ENCODE measurements around the gene TRIM56. TPM values are rescaled to one million over a fixed set of nuclear protein-coding genes. Genes with fewer than 3 reads are reported as not detected.
A peak's percentile ranks its signal among the peaks of the same experiment; 100 is the strongest.
"Not testable (repeated sequence)": the region's sequence is repeated elsewhere in the genome, so short reads cannot be mapped to it uniquely, and the experiment has no call there.

The TRIM56 gene
- total and polyA plus RNA-seq, 3 donors from 2014 or later: 8.7 to 20.4 (median 15.3) TPM

DNA sequence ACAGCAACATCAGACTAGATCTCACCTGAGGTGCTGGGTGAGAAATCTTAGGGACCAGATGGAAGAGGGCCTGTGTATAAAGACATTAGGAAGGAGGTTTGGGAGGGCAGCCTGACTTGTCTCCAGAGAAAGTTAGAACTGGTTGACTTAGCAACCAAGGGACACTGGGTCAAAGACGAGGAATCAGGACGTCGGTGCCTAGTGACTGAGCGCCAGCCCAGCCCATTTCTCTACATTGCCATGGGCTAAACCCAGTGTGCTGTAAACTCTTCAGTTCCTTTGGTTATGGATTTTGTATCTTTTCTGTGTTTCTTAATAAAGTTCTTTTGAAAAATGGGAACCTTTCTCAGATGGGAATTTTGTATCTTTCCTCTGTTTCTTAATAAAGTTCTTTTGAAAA is 12.3 kb downstream of the TRIM56 start:
- peaks cover 14% of the 10 kb centered on the region for H3K4me1 ChIP-seq
- DNase-seq: no peak
- intact Hi-C loops (cut with DNase I; ENCODE audit: low total_unique reads): no loop called here
- H3K36me3 ChIP-seq (ENCODE audit: low read depth, missing control alignments): no peaks in the 10 kb centered on the region
- H3K9me3 ChIP-seq: no peaks in the 10 kb centered on the region
- TF ChIP-seq POLR2A (IDR thresholded peaks at IDR 0.05) (no peak), CTCF (IDR thresholded peaks at IDR 0.05) (no peak)
- no peaks in the 10 kb centered on the region for H3K27me3 ChIP-seq
- no peak overlapping the region for H3K27ac ChIP-seq
- no peak overlapping the region for H3K4me3 ChIP-seq
- WGBS, 2 donors: 88 to 90% methylated on average over 4 of the region's 4 CpGs

GRCh38 chr7:101099969-101100781 is 14.9 kb downstream of the TRIM56 start:
- 37 to 56% methylated on average over 15 to 20 of the region's 26 CpGs for WGBS, 2 donors
- Histone ChIP-seq H3K4me1 (peaks cover 18% of the 10 kb centered on the region), H3K27ac (peak overlapping the region; percentile 53 to 79), H3K36me3 (ENCODE audit: low read depth, missing control alignments) (no peaks in the 10 kb centered on the region), H3K27me3 (no peaks in the 10 kb centered on the region), H3K4me3 (no peak overlapping the region), H3K9me3 (no peaks in the 10 kb centered on the region)
- no peak for TF ChIP-seq POLR2A (IDR thresholded peaks at IDR 0.05)
- TF ChIP-seq CTCF (IDR thresholded peaks at IDR 0.05): no peak
- intact Hi-C loops (cut with DNase I; ENCODE audit: low total_unique reads): no loop called here
- DNase-seq: peak; percentile 95

DNA sequence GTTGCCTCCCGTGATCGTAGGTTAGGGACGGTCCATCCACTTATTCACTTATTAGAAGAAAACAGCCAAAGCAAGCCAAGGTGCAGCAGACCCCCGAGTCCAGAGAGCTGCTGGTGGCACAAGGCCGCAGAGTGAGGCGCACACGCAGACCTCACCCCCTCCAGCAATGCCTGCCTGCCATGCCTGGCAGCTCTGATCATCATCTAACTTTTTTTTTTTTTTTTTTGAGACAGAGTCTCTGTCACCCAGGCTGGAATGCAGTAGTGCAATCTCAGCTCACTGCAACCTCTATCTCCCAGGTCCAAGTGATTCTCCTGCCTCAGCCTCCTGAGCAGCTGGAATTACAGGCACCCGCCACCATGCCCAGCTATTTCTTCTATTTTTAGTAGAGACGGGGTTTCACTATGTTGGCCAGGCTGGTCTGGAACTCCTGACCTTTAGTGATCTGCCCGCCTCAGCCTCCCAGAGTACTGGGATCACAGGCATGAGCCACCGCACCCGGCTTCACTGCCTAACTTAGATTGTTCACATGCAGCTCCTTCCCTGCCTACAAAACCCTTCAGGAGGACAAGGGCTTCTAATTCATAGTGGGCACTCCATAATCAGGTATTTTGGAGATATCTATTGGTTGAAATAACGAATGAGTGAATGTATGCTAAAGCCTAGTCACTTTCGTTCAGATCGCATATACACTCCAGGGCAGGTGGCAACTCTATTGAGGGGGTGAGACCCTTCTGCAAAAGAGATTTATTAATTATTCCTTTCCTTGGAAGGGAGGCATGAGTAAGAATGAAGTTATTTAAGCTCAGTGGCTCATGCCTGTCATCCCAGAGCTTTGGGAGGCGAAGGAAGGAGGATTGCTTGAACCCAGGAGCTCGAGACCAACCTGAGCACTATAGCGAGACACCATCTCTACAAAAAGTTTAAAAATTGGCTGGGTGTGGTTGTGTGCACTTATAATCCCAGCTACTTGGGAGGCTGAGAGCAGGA is 15.9 kb downstream of the TRIM56 start:
- H3K36me3 ChIP-seq (ENCODE audit: low read depth, missing control alignments): no peaks in the 10 kb centered on the region
- H3K4me3 ChIP-seq: no peak overlapping the region
- no peak for TF ChIP-seq POLR2A (IDR thresholded peaks at IDR 0.05)
- TF ChIP-seq CTCF (IDR thresholded peaks at IDR 0.05): no peak
- no peaks in the 10 kb centered on the region for H3K27me3 ChIP-seq
- no peaks in the 10 kb centered on the region for H3K9me3 ChIP-seq
- peak overlapping the region; percentile 53 to 79 for H3K27ac ChIP-seq
- H3K4me1 ChIP-seq: peaks cover 18% of the 10 kb centered on the region
- intact Hi-C loops (cut with DNase I; ENCODE audit: low total_unique reads): no loop called here
- no peak for DNase-seq
- 90 to 93% methylated on average over 18 of the region's 18 CpGs for WGBS, 2 donors

GRCh38 chr7:101102026-101102425 is 16.7 kb downstream of the TRIM56 start:
- H3K4me3 ChIP-seq: no peak overlapping the region
- H3K36me3 ChIP-seq (ENCODE audit: low read depth, missing control alignments): no peaks in the 10 kb centered on the region
- H3K27me3 ChIP-seq: no peaks in the 10 kb centered on the region
- intact Hi-C loops (cut with DNase I; ENCODE audit: low total_unique reads): no loop called here
- 91 to 93% methylated on average over 6 of the region's 6 CpGs for WGBS, 2 donors
- no peaks in the 10 kb centered on the region for H3K9me3 ChIP-seq
- TF ChIP-seq CTCF (IDR thresholded peaks at IDR 0.05) (no peak), POLR2A (IDR thresholded peaks at IDR 0.05) (no peak)
- no peak overlapping the region for H3K27ac ChIP-seq
- peaks cover 18% of the 10 kb centered on the region for H3K4me1 ChIP-seq
- no peak for DNase-seq

DNA sequence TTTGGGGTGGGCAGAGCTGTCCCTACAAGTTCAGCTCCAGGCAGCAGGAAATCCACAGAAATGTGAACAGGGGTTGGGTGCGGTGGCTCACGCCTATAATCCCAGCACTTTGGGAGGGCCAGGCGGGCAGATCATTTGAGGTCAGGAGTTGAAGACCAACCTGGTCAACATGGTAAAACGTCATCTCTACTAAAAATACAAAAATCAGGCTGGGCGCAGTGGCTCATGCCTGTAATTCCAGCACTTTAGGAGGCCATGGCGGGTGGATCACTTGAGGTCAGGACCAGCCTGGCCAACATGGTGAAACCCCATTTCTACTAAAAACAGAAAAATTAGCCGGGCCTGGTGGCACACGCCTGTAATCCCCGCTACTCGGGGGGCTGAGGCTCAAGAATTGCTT is 18.4 kb downstream of the TRIM56 start:
- H3K27me3 ChIP-seq; H3K36me3 ChIP-seq (ENCODE audit: low read depth, missing control alignments); H3K9me3 ChIP-seq; intact Hi-C loops (cut with DNase I; ENCODE audit: low total_unique reads); DNase-seq; H3K4me3 ChIP-seq: not testable (repeated sequence)
- Histone ChIP-seq H3K27ac (peak overlapping the region in 1 of 2 donors; percentile 33), H3K4me1 (peaks cover 18% of the 10 kb centered on the region)
- 85 to 95% methylated on average over 6 to 10 of the region's 10 CpGs for WGBS, 2 donors
